GM18511 (cell line): ENCODE measurements around the gene GARNL3.

Experiments
- ATAC-seq: cut with Tn5 transposase; IDR thresholded peaks from one replicate; pipeline ENCODE4 v1.9.1; 2021; ENCODE audit warnings: mild to moderate bottlenecking, moderate library complexity; ENCODE audit not compliant: unreplicated experiment

The GARNL3 gene

GRCh38 chr9:127305838-127306226 lies 41.3 kb downstream of the GARNL3 start:
- ATAC-seq = no peak

- no peak for ATAC-seq
These were observed 43.2 kb downstream of the GARNL3 start for GRCh38 chr9:127307802-127308201.

GRCh38 chr9:127308652-127309434 lies 44.3 kb downstream of the GARNL3 start:
- no peak for ATAC-seq

GRCh38 chr9:127309715-127310114 lies 45.1 kb downstream of the GARNL3 start:
- ATAC-seq = no peak

GRCh38 chr9:127311239-127311741 lies 46.7 kb downstream of the GARNL3 start:
- no peak for ATAC-seq

GRCh38 chr9:127313042-127313560 lies 48.5 kb downstream of the GARNL3 start:
- ATAC-seq = no peak

- ATAC-seq = no peak
These were observed 50.3 kb downstream of the GARNL3 start for GRCh38 chr9:127314911-127315310.

GRCh38 chr9:127316586-127317323 lies 52.2 kb downstream of the GARNL3 start:
- no peak for ATAC-seq

GRCh38 chr9:127318651-127319167 lies 54.1 kb downstream of the GARNL3 start:
- no peak for ATAC-seq

- ATAC-seq = no peak
These were observed 55.0 kb downstream of the GARNL3 start for GRCh38 chr9:127319366-127320114.

GRCh38 chr9:127320115-127320378 lies 55.5 kb downstream of the GARNL3 start:
- no peak for ATAC-seq

GRCh38 chr9:127323393-127323792 lies 58.8 kb downstream of the GARNL3 start:
- no peak for ATAC-seq

GRCh38 chr9:127330501-127330900 lies 65.9 kb downstream of the GARNL3 start:
- no peak for ATAC-seq

- no peak for ATAC-seq
These were observed 68.9 kb downstream of the GARNL3 start for GRCh38 chr9:127333221-127334064.

- no peak for ATAC-seq
These were observed 70.2 kb downstream of the GARNL3 start for GRCh38 chr9:127334725-127335124.

- no peak for ATAC-seq
These were observed 71.5 kb downstream of the GARNL3 start for GRCh38 chr9:127336086-127336485.

GRCh38 chr9:127336506-127337352 lies 72.2 kb downstream of the GARNL3 start:
- no peak for ATAC-seq

- ATAC-seq = no peak
These were observed 76.1 kb downstream of the GARNL3 start for GRCh38 chr9:127340721-127341120.

- ATAC-seq = no peak
These were observed 76.6 kb downstream of the GARNL3 start for GRCh38 chr9:127341152-127341551.
